DMS79 (cell line): ENCODE measurements around the gene SON.
"Not testable (repeated sequence)": the region's sequence is repeated elsewhere in the genome, so short reads cannot be mapped to it uniquely, and the experiment has no call there.

Experiments
- DNase-seq: peaks from one replicate; lab custom pipeline; 2025; lab: John Stamatoyannopoulos, UW

SON gene

GRCh38 chr21:33542640-33543504 lies at the start of gene SON:
SON (plus strand) TSS chr21:33543038; CDS start chr21:33543093, 55 bp downstream.
- peak; percentile 98 for DNase-seq

- DNase-seq, result no peak
Measured at GRCh38 chr21:33493756-33494155, 49.1 kb upstream of the SON start.

- no peak for DNase-seq
Measured at GRCh38 chr21:33495743-33496142, 47.1 kb upstream of the SON start.

- no peak for DNase-seq
Measured at GRCh38 chr21:33496345-33496744, 46.5 kb upstream of the SON start.

GRCh38 chr21:33505833-33506232 lies 37.0 kb upstream of the SON start:
- DNase-seq, result no peak

- not testable (repeated sequence) for DNase-seq
Measured at GRCh38 chr21:33507003-33507402, 35.8 kb upstream of the SON start.

- DNase-seq, result no peak
Measured at GRCh38 chr21:33510826-33511225, 32.0 kb upstream of the SON start.

- DNase-seq, result no peak
Measured at GRCh38 chr21:33511639-33512038, 31.2 kb upstream of the SON start.

GRCh38 chr21:33512481-33512880 lies 30.4 kb upstream of the SON start:
- no peak for DNase-seq

GRCh38 chr21:33514229-33514628 lies 28.6 kb upstream of the SON start:
- DNase-seq, result no peak

GRCh38 chr21:33518899-33519298 lies 23.9 kb upstream of the SON start:
- no peak for DNase-seq

- no peak for DNase-seq
Measured at GRCh38 chr21:33522297-33522952, 20.4 kb upstream of the SON start.

- DNase-seq, result no peak
Measured at GRCh38 chr21:33522953-33523349, 19.9 kb upstream of the SON start.

- DNase-seq, result no peak
Measured at GRCh38 chr21:33531007-33531406, 11.8 kb upstream of the SON start.

GRCh38 chr21:33537212-33537611 lies 5.6 kb upstream of the SON start:
- DNase-seq, result no peak

- no peak for DNase-seq
Measured at GRCh38 chr21:33539616-33540015, 3.2 kb upstream of the SON start.

GRCh38 chr21:33540711-33541104 lies 2.1 kb upstream of the SON start:
- DNase-seq, result no peak

GRCh38 chr21:33541105-33541711 lies 1.6 kb upstream of the SON start:
- DNase-seq, result no peak

- DNase-seq, result peak; percentile 75
Measured at GRCh38 chr21:33541756-33542639, 840 bp upstream of the SON start, which contains the start of gene GART. GART (minus strand) TSS chr21:33542117; CDS start chr21:33539315, 2,802 bp downstream.

GRCh38 chr21:33543505-33544129 lies 779 bp downstream of the SON start:
- no peak for DNase-seq

GRCh38 chr21:33544451-33545195 lies 1.8 kb downstream of the SON start:
- no peak for DNase-seq
